Ishikawa (cell line): ENCODE data around the gene RAD51B.

ENCODE experiments used
- CEBPB ChIP-seq: IDR thresholded peaks from 2 replicates; pipeline ENCODE4 v1.6.1; 2012
- CREB1 ChIP-seq: IDR thresholded peaks from 2 replicates; pipeline ENCODE4 v1.6.1; 2012; ENCODE audit warnings: low read depth
- EGR1 ChIP-seq: IDR thresholded peaks from 2 replicates; pipeline ENCODE4 v1.6.1; 2012
- EP300 ChIP-seq: IDR thresholded peaks from 2 replicates; pipeline ENCODE4 v1.6.1; 2012; ENCODE audit warnings: borderline replicate concordance
- FOXM1 ChIP-seq: IDR thresholded peaks from 2 replicates; pipeline ENCODE4 v1.6.1; 2012; ENCODE audit warnings: low read depth, borderline replicate concordance
- NFIC ChIP-seq: IDR thresholded peaks from 2 replicates; pipeline ENCODE4 v1.6.1; 2012
- RAD21 ChIP-seq: IDR thresholded peaks from 2 replicates; pipeline ENCODE4 v1.6.1; 2012; ENCODE audit warnings: low read depth
- TAF1 ChIP-seq: IDR thresholded peaks from 2 replicates; pipeline ENCODE4 v1.6.1; 2012; ENCODE audit warnings: low read depth, mild to moderate bottlenecking
- TCF12 ChIP-seq: IDR thresholded peaks from 2 replicates; pipeline ENCODE4 v1.6.1; 2012; ENCODE audit warnings: low read depth
- TEAD4 ChIP-seq: IDR thresholded peaks from 2 replicates; pipeline ENCODE4 v1.6.1; 2012
- YY1 ChIP-seq: IDR thresholded peaks from 2 replicates; pipeline ENCODE4 v1.6.1; 2012; ENCODE audit warnings: low read depth
- ZBTB7A ChIP-seq: IDR thresholded peaks from 2 replicates; pipeline ENCODE4 v1.6.1; 2012; ENCODE audit warnings: low read depth
- TF ChIP-seq, protein P1 (sequence below): IDR thresholded peaks from 2 replicates; pipeline ENCODE4 v1.6.1; 2012; ENCODE audit warnings: low read depth, mild to moderate bottlenecking
- TF ChIP-seq, protein P2 (sequence below): IDR thresholded peaks from 2 replicates; pipeline ENCODE4 v1.6.1; 2012
- TF ChIP-seq, protein P3 (sequence below): IDR thresholded peaks from 2 replicates; pipeline ENCODE4 v1.6.1; 2012

Gene RAD51B

DNA sequence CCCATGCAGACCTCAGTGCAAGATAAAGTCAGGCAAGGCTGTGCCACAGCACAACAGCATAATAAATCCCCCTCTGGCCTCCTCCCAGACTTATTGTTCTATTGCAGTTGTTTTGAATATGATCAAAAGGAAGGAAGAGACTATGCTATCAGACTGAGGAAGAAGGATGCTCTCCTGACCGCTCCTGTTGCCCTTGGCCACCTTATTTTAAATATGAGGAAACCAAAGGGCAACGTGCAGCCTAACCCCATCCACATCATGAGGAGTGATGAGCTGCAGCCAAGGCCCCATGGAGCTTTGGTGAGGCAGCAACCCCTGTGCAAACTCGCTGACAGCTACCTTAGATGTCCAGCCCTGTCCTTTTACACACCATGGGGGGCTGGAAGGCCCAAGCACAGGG, 681.6 kb downstream of the RAD51B start:
- TF ChIP-seq FOXM1 (no peak), CEBPB (no peak), EGR1 (no peak)
- TF ChIP-seq, protein P1, sequence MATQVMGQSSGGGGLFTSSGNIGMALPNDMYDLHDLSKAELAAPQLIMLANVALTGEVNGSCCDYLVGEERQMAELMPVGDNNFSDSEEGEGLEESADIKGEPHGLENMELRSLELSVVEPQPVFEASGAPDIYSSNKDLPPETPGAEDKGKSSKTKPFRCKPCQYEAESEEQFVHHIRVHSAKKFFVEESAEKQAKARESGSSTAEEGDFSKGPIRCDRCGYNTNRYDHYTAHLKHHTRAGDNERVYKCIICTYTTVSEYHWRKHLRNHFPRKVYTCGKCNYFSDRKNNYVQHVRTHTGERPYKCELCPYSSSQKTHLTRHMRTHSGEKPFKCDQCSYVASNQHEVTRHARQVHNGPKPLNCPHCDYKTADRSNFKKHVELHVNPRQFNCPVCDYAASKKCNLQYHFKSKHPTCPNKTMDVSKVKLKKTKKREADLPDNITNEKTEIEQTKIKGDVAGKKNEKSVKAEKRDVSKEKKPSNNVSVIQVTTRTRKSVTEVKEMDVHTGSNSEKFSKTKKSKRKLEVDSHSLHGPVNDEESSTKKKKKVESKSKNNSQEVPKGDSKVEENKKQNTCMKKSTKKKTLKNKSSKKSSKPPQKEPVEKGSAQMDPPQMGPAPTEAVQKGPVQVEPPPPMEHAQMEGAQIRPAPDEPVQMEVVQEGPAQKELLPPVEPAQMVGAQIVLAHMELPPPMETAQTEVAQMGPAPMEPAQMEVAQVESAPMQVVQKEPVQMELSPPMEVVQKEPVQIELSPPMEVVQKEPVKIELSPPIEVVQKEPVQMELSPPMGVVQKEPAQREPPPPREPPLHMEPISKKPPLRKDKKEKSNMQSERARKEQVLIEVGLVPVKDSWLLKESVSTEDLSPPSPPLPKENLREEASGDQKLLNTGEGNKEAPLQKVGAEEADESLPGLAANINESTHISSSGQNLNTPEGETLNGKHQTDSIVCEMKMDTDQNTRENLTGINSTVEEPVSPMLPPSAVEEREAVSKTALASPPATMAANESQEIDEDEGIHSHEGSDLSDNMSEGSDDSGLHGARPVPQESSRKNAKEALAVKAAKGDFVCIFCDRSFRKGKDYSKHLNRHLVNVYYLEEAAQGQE: no peak
- TF ChIP-seq, protein P2, sequence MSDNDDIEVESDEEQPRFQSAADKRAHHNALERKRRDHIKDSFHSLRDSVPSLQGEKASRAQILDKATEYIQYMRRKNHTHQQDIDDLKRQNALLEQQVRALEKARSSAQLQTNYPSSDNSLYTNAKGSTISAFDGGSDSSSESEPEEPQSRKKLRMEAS: no peak

DNA sequence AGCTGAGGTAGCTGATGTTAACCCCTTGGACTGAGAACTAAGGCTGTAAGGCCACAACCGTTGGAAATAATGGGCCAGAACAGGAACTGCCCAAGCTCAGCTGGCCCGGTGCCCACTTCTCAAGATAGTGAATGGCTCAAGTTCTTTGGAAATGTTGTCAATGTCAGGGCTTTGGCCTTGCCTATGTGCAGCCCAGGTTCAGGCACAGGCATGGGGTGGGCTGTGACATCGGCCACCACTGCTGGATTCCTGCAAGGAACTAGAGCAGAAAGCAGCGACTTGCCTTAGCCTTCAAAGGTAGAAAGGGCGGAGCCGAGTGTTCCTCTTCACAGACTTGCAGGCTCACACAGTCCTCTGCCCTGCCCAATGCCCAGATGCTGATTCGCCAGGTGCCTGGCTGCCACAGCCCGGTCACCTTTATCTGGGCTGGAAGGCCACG, 682.1 kb downstream of the RAD51B start:
- TF ChIP-seq YY1 (no peak), CREB1 (no peak), TEAD4 (peak; percentile 84), NFIC (peak; percentile 77), FOXM1 (no peak), ZBTB7A (no peak), EGR1 (no peak), TCF12 (no peak; the same call in 1 of the 2 replicates), RAD21 (peak; percentile 25; the same call in 1 of the 2 replicates), CEBPB (no peak), TAF1 (no peak), EP300 (peak; percentile 78; the same call in 1 of the 2 replicates)
- TF ChIP-seq, protein P1: no peak
- TF ChIP-seq, protein P2: peak; percentile 57; the same call in 1 of the 2 replicates
- TF ChIP-seq, protein P3, sequence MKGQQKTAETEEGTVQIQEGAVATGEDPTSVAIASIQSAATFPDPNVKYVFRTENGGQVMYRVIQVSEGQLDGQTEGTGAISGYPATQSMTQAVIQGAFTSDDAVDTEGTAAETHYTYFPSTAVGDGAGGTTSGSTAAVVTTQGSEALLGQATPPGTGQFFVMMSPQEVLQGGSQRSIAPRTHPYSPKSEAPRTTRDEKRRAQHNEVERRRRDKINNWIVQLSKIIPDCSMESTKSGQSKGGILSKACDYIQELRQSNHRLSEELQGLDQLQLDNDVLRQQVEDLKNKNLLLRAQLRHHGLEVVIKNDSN: no peak

DNA sequence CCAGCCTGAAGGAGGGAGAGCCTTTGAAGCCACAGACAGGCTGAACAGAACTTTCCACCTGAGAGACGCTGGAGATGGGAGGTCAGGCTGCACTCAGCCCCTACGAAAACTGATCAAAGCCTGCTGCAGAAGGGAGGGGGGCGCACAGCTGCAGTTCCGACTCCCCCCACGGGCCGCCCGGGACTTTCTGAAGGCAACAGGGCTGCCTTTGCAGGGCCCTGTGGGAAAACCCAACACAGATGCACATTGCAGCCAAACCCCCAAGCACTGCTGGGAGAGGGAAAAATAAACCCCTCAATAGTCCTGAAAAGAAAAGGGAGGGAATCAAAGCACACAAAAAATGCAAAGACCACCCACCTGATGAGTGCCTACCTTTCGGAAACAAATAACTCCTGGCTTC, 682.7 kb downstream of the RAD51B start:
- TF ChIP-seq EP300: no peak
- 0 out of 2 replicates have a peak, but pooled peaks have one; percentile 18 for TF ChIP-seq ZBTB7A

DNA sequence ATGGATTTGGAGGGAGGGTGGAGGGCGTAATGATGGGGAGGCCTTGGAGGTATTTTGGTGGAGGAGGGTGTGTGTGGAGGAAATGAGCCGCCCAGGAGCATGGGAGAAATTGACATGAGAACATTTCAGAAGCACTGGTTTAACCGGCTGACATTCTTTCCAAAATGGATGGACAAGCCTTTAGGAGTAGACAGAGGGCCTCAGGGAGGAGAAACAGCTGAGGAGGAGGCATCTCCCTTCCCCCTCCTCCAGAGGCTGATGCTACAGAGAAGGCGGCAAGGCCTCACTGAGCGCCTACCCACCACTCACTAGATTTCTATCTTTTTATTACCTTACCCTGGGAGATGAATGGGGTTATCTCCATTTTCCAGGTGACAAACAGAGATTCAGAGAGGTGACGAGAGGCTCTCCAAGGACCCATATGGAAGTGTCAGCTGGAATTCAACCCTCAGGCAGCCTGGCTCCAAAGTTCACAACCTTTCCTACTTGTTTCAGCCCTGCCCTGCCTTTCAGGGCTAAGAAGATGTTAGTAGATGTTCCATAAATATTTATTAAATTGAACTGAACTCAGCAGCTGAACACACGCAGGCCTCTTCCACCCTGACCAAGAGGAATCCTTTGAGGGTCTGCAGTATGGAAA, 683.7 kb downstream of the RAD51B start:
- TF ChIP-seq ZBTB7A: no peak
- no peak for TF ChIP-seq CEBPB
- no peak for TF ChIP-seq RAD21
- TF ChIP-seq YY1: no peak
- TF ChIP-seq, protein P3: no peak
- TF ChIP-seq EP300: no peak
- TF ChIP-seq TCF12: no peak
- TF ChIP-seq TEAD4: no peak
- no peak for TF ChIP-seq NFIC

DNA sequence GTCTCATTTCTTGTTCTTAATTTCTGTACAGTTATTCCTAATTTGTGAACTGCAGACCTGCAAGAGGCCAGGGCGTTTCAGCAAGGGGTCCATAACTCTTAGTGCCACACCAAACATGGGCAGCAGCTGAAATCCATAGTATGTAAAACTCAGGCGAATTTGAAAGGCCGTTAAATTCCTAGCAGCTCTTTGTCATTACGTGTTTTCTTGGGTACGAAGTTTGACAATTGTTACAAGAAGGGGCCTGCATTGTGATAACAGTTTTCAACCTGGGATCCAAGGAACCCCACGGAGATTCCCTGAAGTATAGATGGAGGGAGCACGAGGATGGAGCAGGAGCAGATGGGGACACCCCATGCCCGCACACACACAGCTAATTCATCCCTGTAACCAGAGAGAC, 685.3 kb downstream of the RAD51B start:
- TF ChIP-seq, protein P1: no peak
- no peak for TF ChIP-seq EP300
- no peak for TF ChIP-seq RAD21
- TF ChIP-seq TEAD4: no peak
- no peak for TF ChIP-seq CREB1
- no peak for TF ChIP-seq ZBTB7A
- no peak for TF ChIP-seq NFIC
- TF ChIP-seq TCF12: no peak
- TF ChIP-seq YY1: no peak
- TF ChIP-seq TAF1: no peak
- TF ChIP-seq, protein P2: no peak
- TF ChIP-seq, protein P3: no peak
- no peak for TF ChIP-seq CEBPB
- TF ChIP-seq EGR1: no peak
- no peak for TF ChIP-seq FOXM1
